Left lung (tissue), 10 donors: ENCODE measurements around the gene FGF5. TPM values are rescaled to one million over a fixed set of nuclear protein-coding genes. Genes with fewer than 3 reads are reported as not detected.

ENCODE experiments used
- ATAC-seq: fragments of 200-7000 bp; cut with Tn5 transposase; one replicate; pipeline ENCODE4 v1.9.1; 2020; ENCODE audit warnings: moderate library complexity
- DNase-seq, 4 donors: peaks; one replicate each; pipeline ENCODE4 v3.0.0-alpha.2; 2013 to 2020
- H3K27ac ChIP-seq, 2 donors: fragments of 200-600 bp; sonication (generic) in 1 of 2; one replicate each; pipeline versions ENCODE4 v1.5.0 to v1.8.0; 2020 to 2021
- H3K27me3 ChIP-seq, 2 donors: fragments of 200-600 bp; sonication (generic) in 1 of 2; one replicate each; pipeline versions ENCODE4 v1.5.0 to v1.8.0; 2020 to 2021
- H3K36me3 ChIP-seq, 2 donors: fragments of 200-600 bp; sonication (generic) in 1 of 2; one replicate each; pipeline versions ENCODE4 v1.5.0 to v1.8.0; 2020 to 2021
- H3K4me1 ChIP-seq, 2 donors: fragments of 200-600 bp; one replicate each; pipeline ENCODE4 v1.8.0; 2021
- H3K4me3 ChIP-seq, 2 donors: fragments of 200-600 bp; sonication (generic) in 1 of 2; one replicate each; pipeline versions ENCODE4 v1.5.0 to v1.8.0; 2020 to 2021; ENCODE audit warnings: mild to moderate bottlenecking in 1 of 2
- H3K9me3 ChIP-seq, 2 donors: fragments of 200-600 bp; sonication (generic) in 1 of 2; one replicate each; pipeline versions ENCODE4 v1.5.0 to v1.8.0; 2020 to 2021
- CTCF ChIP-seq, 2 donors: fragments of 200-600 bp; sonication (generic) in 1 of 2; IDR thresholded peaks; one replicate each; pipeline versions ENCODE4 v1.5.0 to v1.8.0; 2021; ENCODE audit warnings: antibody characterized with exemption in 2 of 2
- intact Hi-C, 2 donors: fragments of 100-400 bp; cut with DNase I; formaldehyde crosslinking; loops; one replicate each; pipeline versions ENCODE4 v1.11.2 to v1.14.2; 2022
- polyA plus RNA-seq, 6 donors: library from polyadenylated mRNA; unstranded; fragments of 120-200 nt; gene quantifications; one replicate each; pipeline ENCODE4 v1.2.1, GENCODE V29; 2013; ENCODE audit not compliant: insufficient read length in 6 of 6
- total RNA-seq, 2 donors: library from RNA; stranded (reverse); fragmentation: NEBNext Ultra II Directional; extraction: Animal tissue kit (Norgen Biotek cat#: 25700); gene quantifications; one replicate each; pipeline ENCODE4 v1.2.1, GENCODE V29; 2021
- donor health status: DM: no; HTN: yes; CAD: no.
- donor health status: DM: no; HTN: no; CAD: no.

FGF5 gene
- total and polyA plus RNA-seq, 8 donors: 0.03 to 0.05 (median 0.04) TPM; not detected in 5

GRCh38 chr4:80294206-80294605, 27.7 kb downstream of the FGF5 start:
- ATAC-seq (no peak), DNase-seq (no peak)
- Histone ChIP-seq H3K27me3 (no peaks in the 10 kb centered on the region), H3K9me3 (no peaks in the 10 kb centered on the region), H3K4me3 (no peak overlapping the region), H3K27ac (no peak overlapping the region), H3K4me1 (no peaks in the 10 kb centered on the region), H3K36me3 (no peaks in the 10 kb centered on the region)
- TF ChIP-seq CTCF (IDR thresholded peaks at IDR 0.05): no peak
- intact Hi-C loops: no loop called here

DNA sequence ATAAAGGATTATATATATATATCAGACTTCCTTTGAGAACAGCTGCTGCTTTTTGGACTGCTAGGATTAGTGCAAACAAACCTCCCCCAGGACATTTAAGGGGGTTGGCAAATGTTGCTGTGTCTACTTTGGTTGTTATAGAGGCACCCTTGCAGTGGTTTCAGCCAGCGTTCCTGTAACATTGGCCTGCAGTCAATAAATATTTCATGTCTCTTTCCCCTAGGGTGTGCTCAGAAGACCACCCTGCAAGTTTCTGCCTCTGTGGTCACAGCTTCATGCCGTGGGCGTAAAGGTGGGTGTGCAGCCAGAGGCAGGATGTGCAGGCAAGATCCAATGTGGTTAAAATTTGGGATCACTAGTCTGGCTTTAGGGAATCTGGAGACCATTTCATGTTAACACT, 28.9 kb downstream of the FGF5 start:
- Histone ChIP-seq H3K4me1 (no peaks in the 10 kb centered on the region), H3K4me3 (no peak overlapping the region), H3K36me3 (no peaks in the 10 kb centered on the region), H3K9me3 (no peaks in the 10 kb centered on the region), H3K27me3 (no peaks in the 10 kb centered on the region), H3K27ac (no peak overlapping the region)
- intact Hi-C loops: no loop called here
- TF ChIP-seq CTCF (IDR thresholded peaks at IDR 0.05): no peak
- no peak for ATAC-seq
- DNase-seq: no peak

DNA sequence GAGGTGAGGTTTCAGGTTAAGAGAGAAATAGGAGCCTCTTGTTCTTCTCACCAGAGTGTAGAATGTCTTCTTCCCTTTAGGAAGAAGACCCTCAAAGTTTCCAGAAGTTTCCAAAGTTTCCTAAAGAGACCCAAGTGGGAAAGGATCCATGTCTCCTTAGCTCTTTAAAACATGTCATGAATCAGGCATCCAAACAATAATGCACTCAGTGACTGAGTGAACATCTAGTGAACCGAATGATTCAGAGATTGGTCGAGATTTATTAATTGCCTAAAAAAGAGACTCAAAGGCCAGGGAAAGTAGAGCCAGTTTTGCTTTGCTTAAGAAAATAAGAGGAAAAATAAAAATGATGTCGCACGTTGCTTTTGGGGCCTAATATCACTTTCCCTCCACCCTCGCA, 29.4 kb downstream of the FGF5 start:
- ATAC-seq (no peak), DNase-seq (no peak)
- no peak for TF ChIP-seq CTCF (IDR thresholded peaks at IDR 0.05)
- Histone ChIP-seq H3K36me3 (no peaks in the 10 kb centered on the region), H3K27ac (no peak overlapping the region), H3K4me1 (no peaks in the 10 kb centered on the region), H3K9me3 (no peaks in the 10 kb centered on the region), H3K4me3 (no peak overlapping the region), H3K27me3 (no peaks in the 10 kb centered on the region)
- intact Hi-C loops: no loop called here

- no peaks in the 10 kb centered on the region for H3K36me3 ChIP-seq
- H3K4me1 ChIP-seq: no peaks in the 10 kb centered on the region
- intact Hi-C loops: no loop called here
- no peak overlapping the region for H3K27ac ChIP-seq
- no peaks in the 10 kb centered on the region for H3K27me3 ChIP-seq
- H3K9me3 ChIP-seq: no peaks in the 10 kb centered on the region
- no peak for DNase-seq
- no peak overlapping the region for H3K4me3 ChIP-seq
- no peak for ATAC-seq
- no peak for TF ChIP-seq CTCF (IDR thresholded peaks at IDR 0.05)
These were observed 35.4 kb downstream of the FGF5 start for GRCh38 chr4:80301884-80302283.

DNA sequence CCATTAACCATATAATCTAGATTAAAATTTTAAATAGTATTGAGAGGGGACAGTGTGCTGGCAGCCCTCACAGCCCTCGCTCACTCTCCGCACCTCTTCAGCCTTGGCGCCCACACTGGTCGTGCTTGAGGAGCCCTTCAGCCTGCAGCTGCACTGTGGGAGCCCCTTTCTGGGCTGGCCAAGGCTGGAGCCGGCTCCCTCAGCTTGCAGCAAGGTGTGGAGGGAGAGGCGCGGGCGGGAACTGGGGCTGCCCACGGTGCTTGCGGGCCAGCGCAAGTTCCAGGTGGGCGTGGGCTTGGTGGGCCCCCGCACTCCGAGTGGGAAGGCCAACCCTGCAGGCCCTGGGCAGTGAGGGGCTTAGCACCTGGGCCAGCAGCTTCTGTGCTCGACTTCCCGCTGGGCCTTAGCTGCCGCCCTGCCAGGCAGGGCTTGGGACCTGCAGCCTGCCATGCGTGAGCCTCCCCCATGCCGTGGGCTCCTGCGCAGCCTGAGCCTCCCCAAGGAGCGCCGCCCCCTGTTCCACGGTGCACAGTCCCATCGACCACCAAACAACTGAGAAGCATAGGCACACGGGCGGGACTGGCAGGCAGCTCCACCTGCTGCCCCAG, 36.3 kb downstream of the FGF5 start:
- Histone ChIP-seq H3K27me3 (peaks cover 0 to 1% of the 10 kb centered on the region in 2 donors), H3K4me3 (no peak overlapping the region), H3K9me3 (no peaks in the 10 kb centered on the region), H3K27ac (no peak overlapping the region), H3K36me3 (no peaks in the 10 kb centered on the region), H3K4me1 (peaks cover 0 to 3% of the 10 kb centered on the region in 2 donors)
- no peak for ATAC-seq
- intact Hi-C loops: no loop called here
- peak in 1 of 4 donors; percentile 56 for DNase-seq
- no peak for TF ChIP-seq CTCF (IDR thresholded peaks at IDR 0.05)
